ENCODE data around the gene CDH1.
"Not testable (repeated sequence)": the region's sequence is repeated elsewhere in the genome, so short reads cannot be mapped to it uniquely, and the experiment has no call there.

CDH1 gene

GRCh38 chr16:68790944-68791343, 53.9 kb downstream of the CDH1 start:
- no peak for DNase-seq (ENCODE audit: low read depth)

GRCh38 chr16:68792465-68793324, 55.6 kb downstream of the CDH1 start:
- no peak for DNase-seq (ENCODE audit: low read depth)

GRCh38 chr16:68793401-68793857, 56.3 kb downstream of the CDH1 start:
- no peak for DNase-seq (ENCODE audit: low read depth)

- no peak for DNase-seq (ENCODE audit: low read depth)
Observed at GRCh38 chr16:68798398-68798797, 61.3 kb downstream of the CDH1 start.

- peak; percentile 15 for DNase-seq (ENCODE audit: low read depth)
Observed at GRCh38 chr16:68800257-68800875, 63.3 kb downstream of the CDH1 start.

GRCh38 chr16:68802190-68802589, 65.1 kb downstream of the CDH1 start:
- no peak for DNase-seq (ENCODE audit: low read depth)

- no peak for DNase-seq (ENCODE audit: low read depth)
Observed at GRCh38 chr16:68806422-68806821, 69.3 kb downstream of the CDH1 start.

- no peak for DNase-seq (ENCODE audit: low read depth)
Observed at GRCh38 chr16:68806981-68807380, 69.9 kb downstream of the CDH1 start.

- DNase-seq (ENCODE audit: low read depth): no peak
Observed at GRCh38 chr16:68814516-68814915, 77.4 kb downstream of the CDH1 start.

GRCh38 chr16:68823401-68824135, 86.5 kb downstream of the CDH1 start:
- DNase-seq (ENCODE audit: low read depth): no peak

- DNase-seq (ENCODE audit: low read depth): no peak
Observed at GRCh38 chr16:68825427-68825826, 88.3 kb downstream of the CDH1 start.

- DNase-seq (ENCODE audit: low read depth): no peak
Observed at GRCh38 chr16:68826652-68827051, 89.6 kb downstream of the CDH1 start.

GRCh38 chr16:68833251-68833650, 96.2 kb downstream of the CDH1 start:
- no peak for DNase-seq (ENCODE audit: low read depth)

- no peak for DNase-seq (ENCODE audit: low read depth)
Observed at GRCh38 chr16:68834550-68834949, 97.5 kb downstream of the CDH1 start.

GRCh38 chr16:68835970-68836369, 98.9 kb downstream of the CDH1 start:
- DNase-seq (ENCODE audit: low read depth): no peak

- DNase-seq (ENCODE audit: low read depth): no peak
Observed at GRCh38 chr16:68839831-68840230, 102.7 kb downstream of the CDH1 start.

- DNase-seq (ENCODE audit: low read depth): not testable (repeated sequence)
Observed at GRCh38 chr16:68842964-68843481, 105.9 kb downstream of the CDH1 start.

- DNase-seq (ENCODE audit: low read depth): peak; percentile 83
Observed at GRCh38 chr16:68843482-68844210, 106.6 kb downstream of the CDH1 start, which contains the start of gene TANGO6. Gene TANGO6 (plus strand): TSS chr16:68843531. CDS start chr16:68843618, 87 bp downstream.

GRCh38 chr16:68844211-68844564, 107.1 kb downstream of the CDH1 start:
- DNase-seq (ENCODE audit: low read depth): no peak

GRCh38 chr16:68848786-68849185, 111.7 kb downstream of the CDH1 start:
- no peak for DNase-seq (ENCODE audit: low read depth)

GRCh38 chr16:68850481-68850880, 113.4 kb downstream of the CDH1 start:
- DNase-seq (ENCODE audit: low read depth): no peak

GRCh38 chr16:68851601-68852000, 114.5 kb downstream of the CDH1 start:
- no peak for DNase-seq (ENCODE audit: low read depth)

Data from stimulated activated CD8-positive, alpha-beta memory T cell treated with anti-CD3 and anti-CD28 coated beads, Interleukin-12 subunit alpha, Interleukin-12 subunit beta, amount 100 ng/mL, for 1 hour (primary cell).